HCT116 (cell line): ENCODE results near the gene DPRX. TPM values are rescaled to one million over a fixed set of nuclear protein-coding genes. Genes with fewer than 3 reads are reported as not detected.

Experiments used
- ATAC-seq: fragments of 200-7000 bp; cut with Tn5 transposase; 2 replicates; pipeline ENCODE4 v1.9.1; 2020; ENCODE audit warnings: mild to moderate bottlenecking, moderate library complexity
- BruUV-seq: library from RNA; stranded (reverse); fragments of 400-500 nt; replicated peaks from 2 replicates; lab custom pipeline; 2021; lab: Mats Ljungman, UMichigan
- CTCF ChIA-PET: fragments of 300-600 bp; sonication (Branson Sonifier 250); formaldehyde crosslinking; loops from one replicate; lab custom pipeline; 2021; ENCODE audit warnings: antibody characterized with exemption; lab: Charles Lee
- POLR2A ChIA-PET: fragments of 300-600, 350-600 bp; sonication (Branson Sonifier 250); formaldehyde crosslinking; loops from one replicate; lab custom pipeline; 2021; ENCODE audit warnings: antibody characterized with exemption; lab: Charles Lee
- RAD21 ChIA-PET, 2 experiments: fragments of 300-600 bp; sonication (Branson Sonifier 250); formaldehyde crosslinking; loops; one replicate each; lab custom pipeline; 2023; ENCODE audit warnings: low total read pairs in 2 of 2; ENCODE audit not compliant: uncharacterized antibody in 2 of 2, unreplicated experiment in 2 of 2, low non-redundant PET in 1 of 2; lab: Charles Lee
- DNase-seq: peaks from one replicate; pipeline ENCODE4 v3.0.0-alpha.2; 2010; ENCODE audit warnings: low read depth, low spot score
- H2AFZ ChIP-seq: fragments of 200-600 bp; shearing (Covaris generic), sonication (generic); 2 replicates; pipeline ENCODE4 v1.6.1; 2017; ENCODE audit warnings: low read depth, mixed run types, mixed read lengths, antibody characterized with exemption, low read length; ENCODE audit not compliant: poor library complexity, severe bottlenecking
- H3K27ac ChIP-seq: 2 replicates; pipeline ENCODE4 v1.5.1; 2012; ENCODE audit warnings: low read depth, low read length
- H3K27me3 ChIP-seq: fragments of 200-600 bp; sonication (generic); 2 replicates; pipeline ENCODE4 v1.6.1; 2016; ENCODE audit warnings: mixed run types, low read length, mixed read lengths; ENCODE audit not compliant: insufficient read depth
- H3K36me3 ChIP-seq, 2 experiments: fragments of 200-500 bp in 1 of 2; fragments of 200-600 bp in 1 of 2; sonication (Bioruptor generic) in 1 of 2; sonication (generic) in 1 of 2; 2 replicates each; pipeline versions ENCODE4 v1.5.1 to v1.6.1; 2014 to 2016; ENCODE audit warnings: low read length in 2 of 2, inconsistent platforms in 1 of 2, mixed read lengths in 1 of 2, mixed run types in 1 of 2; ENCODE audit not compliant: insufficient read depth in 2 of 2, control insufficient read depth in 1 of 2
- H3K4me1 ChIP-seq, 2 experiments: fragments of 200-600 bp in 1 of 2; sonication (generic) in 1 of 2; 2 replicates each; pipeline versions ENCODE4 v1.5.1 to v1.6.1; 2012 to 2017; ENCODE audit warnings: low read length in 2 of 2, inconsistent platforms in 1 of 2, mild to moderate bottlenecking in 1 of 2, mixed read lengths in 1 of 2, mixed run types in 1 of 2, moderate library complexity in 1 of 2; ENCODE audit not compliant: insufficient read depth in 2 of 2, control insufficient read depth in 1 of 2
- H3K4me2 ChIP-seq: fragments of 200-600 bp; sonication (generic); 2 replicates; pipeline ENCODE4 v1.6.1; 2017; ENCODE audit warnings: mixed run types, low read length, mixed read lengths
- H3K4me3 ChIP-seq, 2 experiments: fragments of 200-600 bp in 1 of 2; sonication (generic) in 1 of 2; replicated peaks in 1 of 2; 2 replicates each; pipeline ENCODE4 v1.5.1; 2011 to 2016; ENCODE audit warnings: low read length in 2 of 2, control low read depth in 1 of 2, low read depth in 1 of 2, mild to moderate bottlenecking in 1 of 2, mixed read lengths in 1 of 2, mixed run types in 1 of 2
- H3K79me2 ChIP-seq: fragments of 200-600 bp; sonication (generic); 2 replicates; pipeline ENCODE4 v1.6.1; 2017; ENCODE audit warnings: mild to moderate bottlenecking, mixed run types, low read length, moderate library complexity, mixed read lengths; ENCODE audit not compliant: insufficient read depth
- H3K9ac ChIP-seq: fragments of 200-600 bp; sonication (generic); 2 replicates; pipeline ENCODE4 v1.6.1; 2016; ENCODE audit warnings: low read length, mixed read lengths
- H3K9me2 ChIP-seq: fragments of 200-600 bp; sonication (generic), shearing (Covaris generic); 2 replicates; pipeline ENCODE4 v1.6.1; 2017; ENCODE audit warnings: mixed run types, mild to moderate bottlenecking, moderate library complexity; ENCODE audit not compliant: insufficient read depth
- H3K9me3 ChIP-seq, 2 experiments: fragments of 200-500 bp in 1 of 2; fragments of 200-600 bp in 1 of 2; sonication (Bioruptor generic) in 1 of 2; sonication (generic) in 1 of 2; 2 replicates each; pipeline ENCODE4 v1.6.1; 2014 to 2017; ENCODE audit warnings: low read length in 2 of 2, mixed read lengths in 2 of 2, inconsistent platforms in 1 of 2, low read depth in 1 of 2, mild to moderate bottlenecking in 1 of 2, mixed run types in 1 of 2, moderate library complexity in 1 of 2; ENCODE audit not compliant: control insufficient read depth in 1 of 2, insufficient read depth in 1 of 2
- H4K20me1 ChIP-seq: fragments of 200-600 bp; sonication (generic), shearing (Covaris generic); 2 replicates; pipeline ENCODE4 v1.6.1; 2017; ENCODE audit warnings: mixed run types, mild to moderate bottlenecking, moderate library complexity; ENCODE audit not compliant: insufficient read depth
- EGR1 ChIP-seq: IDR thresholded peaks from 2 replicates; pipeline ENCODE4 v1.6.1; 2012; ENCODE audit warnings: low read depth
- ELF1 ChIP-seq: IDR thresholded peaks from 2 replicates; pipeline ENCODE4 v1.6.1; 2012; ENCODE audit warnings: low read depth, borderline replicate concordance
- FOSL1 ChIP-seq: IDR thresholded peaks from 2 replicates; pipeline ENCODE4 v1.6.1; 2012; ENCODE audit warnings: low read depth
- RAD21 ChIP-seq: IDR thresholded peaks from 2 replicates; pipeline ENCODE4 v1.6.1; 2012; ENCODE audit warnings: low read depth, mild to moderate bottlenecking
- SP1 ChIP-seq: IDR thresholded peaks from 2 replicates; pipeline ENCODE4 v1.6.1; 2012; ENCODE audit warnings: low read depth
- ZFX ChIP-seq: fragments of 450-650 bp; IDR thresholded peaks from 2 replicates; pipeline ENCODE4 v1.6.1; 2017
- ZNF274 ChIP-seq: fragments of 200-500 bp; sonication (Bioruptor generic); IDR thresholded peaks from 2 replicates; pipeline ENCODE4 v1.6.1; 2014; ENCODE audit warnings: mild to moderate bottlenecking, low read depth, low read length, inconsistent platforms
- intact Hi-C: fragments of 100-400 bp; cut with micrococcal nuclease; formaldehyde crosslinking; loops from 2 replicates; pipeline ENCODE4 v1.10.0; 2022
- total RNA-seq: library from RNA; stranded (reverse); gene quantifications from one replicate; pipeline ENCODE4 v1.2.1, GENCODE V29; 2021; ENCODE audit not compliant: unreplicated experiment
- TF ChIP-seq, protein P1 (sequence below): IDR thresholded peaks from 2 replicates; pipeline ENCODE4 v1.6.1; 2011; ENCODE audit warnings: mild to moderate bottlenecking, low read length, moderate library complexity; ENCODE audit not compliant: insufficient replicate concordance; ENCODE audit errors: extremely low read depth
- TF ChIP-seq, protein P2 (sequence below): IDR thresholded peaks from 2 replicates; pipeline ENCODE4 v1.6.1; 2012
- TF ChIP-seq, protein P3 (sequence below), 3 experiments: fragments of 200-600 bp in 1 of 3; sonication (generic) in 1 of 3; IDR thresholded peaks in 2 of 3; conservative IDR thresholded peaks in 1 of 3; 2 replicates each; pipeline ENCODE4 v1.5.1; 2012 to 2017; ENCODE audit warnings: low read depth in 2 of 3, low read length in 2 of 3, antibody characterized with exemption in 1 of 3, borderline replicate concordance in 1 of 3, control low read depth in 1 of 3, mild to moderate bottlenecking in 1 of 3, mixed read lengths in 1 of 3, mixed run types in 1 of 3, moderate library complexity in 1 of 3; ENCODE audit not compliant: insufficient read depth in 1 of 3
- TF ChIP-seq, protein P4 (sequence below): IDR thresholded peaks from 2 replicates; pipeline ENCODE4 v1.6.1; 2012

The DPRX gene
- total RNA-seq, 1 experiment from 2014 or later: not detected

DNA sequence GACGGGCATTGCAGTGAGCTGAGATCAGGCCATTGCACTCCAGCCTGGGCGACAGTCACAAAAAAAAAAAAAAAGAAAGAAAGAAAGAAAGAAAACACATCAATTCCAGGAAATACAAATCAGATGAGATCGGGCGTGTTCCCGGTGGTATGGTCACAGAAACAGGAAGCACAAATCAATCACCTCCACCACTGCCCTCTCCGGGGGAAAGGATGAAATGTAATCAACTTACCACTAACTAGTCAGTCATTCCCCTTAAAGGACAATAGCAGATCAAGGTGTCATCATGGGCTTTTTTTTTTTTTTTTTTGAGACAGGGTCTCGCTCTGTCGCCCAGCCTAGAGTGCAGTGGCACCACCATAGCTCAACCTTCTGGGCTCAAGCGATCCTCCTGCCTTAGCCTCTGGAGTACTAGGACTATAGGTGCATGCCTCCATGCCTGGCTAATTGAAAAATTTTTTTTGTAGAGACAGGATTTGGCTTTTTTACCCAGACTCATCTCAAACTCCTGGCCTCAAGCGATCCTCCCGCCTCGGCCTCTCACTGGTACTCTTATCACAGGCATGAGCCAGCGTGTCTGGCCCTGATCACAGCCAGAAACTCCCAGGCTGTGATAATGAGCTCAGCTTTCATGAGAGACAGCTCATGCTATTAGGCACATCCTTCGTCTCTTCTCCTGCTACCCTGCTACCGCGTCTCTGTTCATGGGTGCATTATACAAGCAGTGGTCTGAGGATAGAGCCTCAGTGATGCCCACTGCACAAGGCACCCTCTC is 6.8 kb upstream of the DPRX start:
- ATAC-seq (no peak), DNase-seq (no peak)
- H3K36me3 ChIP-seq: no peaks in the 10 kb centered on the region
- no peak overlapping the region for H3K4me2 ChIP-seq
- H3K27me3 ChIP-seq: no peaks in the 10 kb centered on the region
- BruUV-seq: no TSS peak
- POLR2A ChIA-PET: no interaction called here
- intact Hi-C loops: no loop called here
- no peaks in the 10 kb centered on the region for H3K4me1 ChIP-seq
- H3K27ac ChIP-seq: no peak overlapping the region
- H3K4me3 ChIP-seq: no peak overlapping the region
- no peaks in the 10 kb centered on the region for H4K20me1 ChIP-seq
- H3K79me2 ChIP-seq: no peaks in the 10 kb centered on the region
- CTCF ChIA-PET: no interaction called here
- H3K9ac ChIP-seq: no peak overlapping the region
- H3K9me2 ChIP-seq: no peaks in the 10 kb centered on the region
- peaks cover 0 to 9% of the 10 kb centered on the region in 2 experiments; a peak in 1 of 4 replicates for H3K9me3 ChIP-seq
- H2AFZ ChIP-seq: no peak overlapping the region
- TF ChIP-seq, protein P1, sequence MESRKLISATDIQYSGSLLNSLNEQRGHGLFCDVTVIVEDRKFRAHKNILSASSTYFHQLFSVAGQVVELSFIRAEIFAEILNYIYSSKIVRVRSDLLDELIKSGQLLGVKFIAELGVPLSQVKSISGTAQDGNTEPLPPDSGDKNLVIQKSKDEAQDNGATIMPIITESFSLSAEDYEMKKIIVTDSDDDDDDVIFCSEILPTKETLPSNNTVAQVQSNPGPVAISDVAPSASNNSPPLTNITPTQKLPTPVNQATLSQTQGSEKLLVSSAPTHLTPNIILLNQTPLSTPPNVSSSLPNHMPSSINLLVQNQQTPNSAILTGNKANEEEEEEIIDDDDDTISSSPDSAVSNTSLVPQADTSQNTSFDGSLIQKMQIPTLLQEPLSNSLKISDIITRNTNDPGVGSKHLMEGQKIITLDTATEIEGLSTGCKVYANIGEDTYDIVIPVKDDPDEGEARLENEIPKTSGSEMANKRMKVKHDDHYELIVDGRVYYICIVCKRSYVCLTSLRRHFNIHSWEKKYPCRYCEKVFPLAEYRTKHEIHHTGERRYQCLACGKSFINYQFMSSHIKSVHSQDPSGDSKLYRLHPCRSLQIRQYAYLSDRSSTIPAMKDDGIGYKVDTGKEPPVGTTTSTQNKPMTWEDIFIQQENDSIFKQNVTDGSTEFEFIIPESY: no peak
- no peak for TF ChIP-seq EGR1
- TF ChIP-seq, protein P2, sequence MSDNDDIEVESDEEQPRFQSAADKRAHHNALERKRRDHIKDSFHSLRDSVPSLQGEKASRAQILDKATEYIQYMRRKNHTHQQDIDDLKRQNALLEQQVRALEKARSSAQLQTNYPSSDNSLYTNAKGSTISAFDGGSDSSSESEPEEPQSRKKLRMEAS: no peak
- no peak for TF ChIP-seq ZNF274
- no peak for TF ChIP-seq ELF1
- TF ChIP-seq SP1: no peak
- no peak for TF ChIP-seq FOSL1
- TF ChIP-seq RAD21: no peak
- TF ChIP-seq, protein P3, sequence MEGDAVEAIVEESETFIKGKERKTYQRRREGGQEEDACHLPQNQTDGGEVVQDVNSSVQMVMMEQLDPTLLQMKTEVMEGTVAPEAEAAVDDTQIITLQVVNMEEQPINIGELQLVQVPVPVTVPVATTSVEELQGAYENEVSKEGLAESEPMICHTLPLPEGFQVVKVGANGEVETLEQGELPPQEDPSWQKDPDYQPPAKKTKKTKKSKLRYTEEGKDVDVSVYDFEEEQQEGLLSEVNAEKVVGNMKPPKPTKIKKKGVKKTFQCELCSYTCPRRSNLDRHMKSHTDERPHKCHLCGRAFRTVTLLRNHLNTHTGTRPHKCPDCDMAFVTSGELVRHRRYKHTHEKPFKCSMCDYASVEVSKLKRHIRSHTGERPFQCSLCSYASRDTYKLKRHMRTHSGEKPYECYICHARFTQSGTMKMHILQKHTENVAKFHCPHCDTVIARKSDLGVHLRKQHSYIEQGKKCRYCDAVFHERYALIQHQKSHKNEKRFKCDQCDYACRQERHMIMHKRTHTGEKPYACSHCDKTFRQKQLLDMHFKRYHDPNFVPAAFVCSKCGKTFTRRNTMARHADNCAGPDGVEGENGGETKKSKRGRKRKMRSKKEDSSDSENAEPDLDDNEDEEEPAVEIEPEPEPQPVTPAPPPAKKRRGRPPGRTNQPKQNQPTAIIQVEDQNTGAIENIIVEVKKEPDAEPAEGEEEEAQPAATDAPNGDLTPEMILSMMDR (IDR thresholded peaks at IDR 0.05 in 2 of 3, conservative IDR thresholded peaks at IDR 0.05 in 1 of 3; ENCODE audit: borderline replicate concordance in 1 of 3, insufficient read depth in 1 of 3, low read depth in 2 of 3, low read length in 2 of 3): no peak
- TF ChIP-seq ZFX: no peak
- TF ChIP-seq, protein P4, sequence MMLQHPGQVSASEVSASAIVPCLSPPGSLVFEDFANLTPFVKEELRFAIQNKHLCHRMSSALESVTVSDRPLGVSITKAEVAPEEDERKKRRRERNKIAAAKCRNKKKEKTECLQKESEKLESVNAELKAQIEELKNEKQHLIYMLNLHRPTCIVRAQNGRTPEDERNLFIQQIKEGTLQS: no peak
- TF ChIP-seq, all 23 proteins: peak for 0
- RAD21 ChIA-PET: no interaction called here
